GM19239 (cell line): Measurements from ENCODE around the gene GGACT.
"Not testable (repeated sequence)": the region's sequence is repeated elsewhere in the genome, so short reads cannot be mapped to it uniquely, and the experiment has no call there.

Experiments used
- DNase-seq: peaks from one replicate; pipeline ENCODE4 v3.0.0; 2011; ENCODE audit warnings: low spot score; ENCODE audit not compliant: insufficient read length
- FAIRE-seq: peaks from 2 replicates; lab custom pipeline; 2011; peaks lifted over from hg19 to GRCh38; lab: Jason Lieb, UNC

Gene GGACT

GRCh38 chr13:100533588-100534041, 55.0 kb downstream of the GGACT start:
- FAIRE-seq (no peak), DNase-seq (no peak)

- DNase-seq: no peak
- no peak for FAIRE-seq
These were observed 55.7 kb downstream of the GGACT start for GRCh38 chr13:100532836-100533435.

DNA sequence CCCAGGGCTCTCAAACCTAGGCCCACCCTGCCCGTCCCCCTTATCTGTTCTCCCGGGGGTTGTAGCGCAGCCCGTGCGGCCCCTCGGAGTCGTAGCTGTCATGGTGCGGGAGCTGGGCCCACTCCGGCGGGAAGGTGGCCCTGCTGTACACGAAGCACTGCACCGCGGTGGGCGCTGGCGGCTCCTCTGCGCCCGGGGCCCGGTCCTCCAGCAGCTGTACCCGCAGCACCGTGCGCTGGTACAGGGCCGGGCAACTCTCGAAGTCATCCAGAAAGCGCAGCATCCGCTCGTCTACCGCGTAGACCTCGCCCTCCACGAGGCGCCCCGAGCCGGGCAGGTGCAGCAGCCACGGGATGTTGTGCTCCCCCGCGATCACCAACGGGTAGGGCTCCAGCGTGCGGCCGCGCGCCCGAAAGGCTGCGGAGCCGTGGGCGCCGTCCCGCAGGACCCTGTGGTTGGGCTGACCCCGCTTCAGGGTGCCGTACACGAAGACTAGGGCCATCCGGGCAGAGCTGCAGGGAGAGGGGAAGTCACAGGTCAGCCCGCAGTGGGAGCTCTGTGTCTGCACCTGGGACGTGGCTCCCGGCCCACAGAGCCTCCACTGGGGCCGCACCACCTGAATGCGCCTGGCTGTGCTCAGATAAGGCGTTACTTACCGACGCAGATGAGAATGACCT, 56.4 kb downstream of the GGACT start:
- FAIRE-seq: no peak
- no peak for DNase-seq

GRCh38 chr13:100530671-100531213, 57.8 kb downstream of the GGACT start:
- DNase-seq: no peak
- FAIRE-seq: no peak

- DNase-seq: no peak
- FAIRE-seq: no peak
These were observed 58.8 kb downstream of the GGACT start for GRCh38 chr13:100529666-100530377.

GRCh38 chr13:100528820-100529219, 59.8 kb downstream of the GGACT start:
- DNase-seq (no peak), FAIRE-seq (no peak)

DNA sequence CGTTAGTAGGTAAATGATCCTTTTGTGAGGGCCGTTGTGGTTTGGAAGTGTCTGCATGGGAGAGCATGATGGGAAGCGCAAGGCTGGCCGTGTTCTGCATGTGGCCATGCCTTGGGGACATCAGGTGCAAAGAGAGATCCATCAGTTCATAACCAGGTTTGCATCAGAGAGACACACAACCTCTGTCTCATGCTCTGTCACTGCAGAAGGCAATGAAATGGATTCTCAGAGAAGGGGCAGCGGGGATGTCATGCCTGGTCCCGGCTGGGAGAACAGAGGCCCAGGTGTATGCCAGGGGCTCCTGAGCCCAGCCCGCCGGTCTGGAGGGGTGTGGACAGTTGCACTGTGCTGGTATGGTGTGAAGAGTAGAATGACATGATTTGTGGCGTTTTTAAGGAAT, 60.2 kb downstream of the GGACT start:
- DNase-seq: no peak
- no peak for FAIRE-seq

DNA sequence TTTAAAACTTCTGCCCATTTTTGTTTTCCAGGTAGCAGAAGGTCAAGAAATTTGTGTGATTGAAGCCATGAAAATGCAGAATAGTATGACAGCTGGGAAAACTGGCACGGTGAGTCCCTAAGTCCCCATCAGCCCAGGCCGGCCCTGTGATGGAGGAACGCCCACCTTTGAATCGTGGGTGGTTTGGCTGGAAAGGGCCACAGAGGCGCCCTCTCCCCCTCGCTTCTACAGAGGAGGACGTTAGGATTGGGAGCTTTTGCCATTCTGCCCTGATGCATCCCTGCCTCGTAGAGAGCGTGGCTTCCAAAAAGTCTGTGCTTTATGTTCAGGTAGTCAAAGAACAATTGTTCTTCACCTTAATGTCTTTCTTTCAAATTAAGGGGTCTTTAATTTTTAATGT, 60.9 kb downstream of the GGACT start:
- no peak for FAIRE-seq
- no peak for DNase-seq

DNA sequence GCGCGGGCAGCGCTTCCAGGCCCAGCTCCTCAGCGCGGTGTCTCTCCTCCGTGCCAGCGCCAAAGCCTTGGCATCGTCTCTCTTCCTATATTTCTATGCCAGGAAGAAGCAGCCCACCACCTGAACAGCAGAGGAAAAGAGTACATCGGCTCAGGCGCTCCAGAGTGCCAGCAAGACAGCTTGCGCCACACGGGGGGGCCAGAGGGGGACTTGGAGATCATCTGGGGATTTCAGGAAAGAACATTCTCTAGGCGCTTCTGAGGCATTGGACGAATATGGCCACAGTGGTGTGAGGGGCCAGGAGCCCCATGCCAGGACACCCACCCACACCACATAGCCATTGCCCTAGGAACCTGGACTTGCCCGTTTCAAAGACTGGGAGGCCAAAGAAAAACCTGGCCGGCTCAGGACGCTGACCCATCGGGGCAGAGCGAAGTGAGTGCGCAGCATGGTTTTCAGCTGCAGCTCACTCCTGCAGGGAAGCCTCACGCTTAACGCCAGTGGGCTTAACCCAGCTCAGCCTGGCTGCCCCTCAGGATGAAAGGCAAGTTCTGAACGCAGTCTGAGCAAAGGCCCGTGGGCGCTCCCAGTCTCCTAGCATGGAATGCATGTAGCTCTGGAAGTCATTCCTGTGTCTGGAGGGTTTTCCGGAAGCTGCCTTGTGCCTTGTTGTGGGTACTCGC, 62.1 kb downstream of the GGACT start:
- FAIRE-seq: no peak
- DNase-seq: no peak

DNA sequence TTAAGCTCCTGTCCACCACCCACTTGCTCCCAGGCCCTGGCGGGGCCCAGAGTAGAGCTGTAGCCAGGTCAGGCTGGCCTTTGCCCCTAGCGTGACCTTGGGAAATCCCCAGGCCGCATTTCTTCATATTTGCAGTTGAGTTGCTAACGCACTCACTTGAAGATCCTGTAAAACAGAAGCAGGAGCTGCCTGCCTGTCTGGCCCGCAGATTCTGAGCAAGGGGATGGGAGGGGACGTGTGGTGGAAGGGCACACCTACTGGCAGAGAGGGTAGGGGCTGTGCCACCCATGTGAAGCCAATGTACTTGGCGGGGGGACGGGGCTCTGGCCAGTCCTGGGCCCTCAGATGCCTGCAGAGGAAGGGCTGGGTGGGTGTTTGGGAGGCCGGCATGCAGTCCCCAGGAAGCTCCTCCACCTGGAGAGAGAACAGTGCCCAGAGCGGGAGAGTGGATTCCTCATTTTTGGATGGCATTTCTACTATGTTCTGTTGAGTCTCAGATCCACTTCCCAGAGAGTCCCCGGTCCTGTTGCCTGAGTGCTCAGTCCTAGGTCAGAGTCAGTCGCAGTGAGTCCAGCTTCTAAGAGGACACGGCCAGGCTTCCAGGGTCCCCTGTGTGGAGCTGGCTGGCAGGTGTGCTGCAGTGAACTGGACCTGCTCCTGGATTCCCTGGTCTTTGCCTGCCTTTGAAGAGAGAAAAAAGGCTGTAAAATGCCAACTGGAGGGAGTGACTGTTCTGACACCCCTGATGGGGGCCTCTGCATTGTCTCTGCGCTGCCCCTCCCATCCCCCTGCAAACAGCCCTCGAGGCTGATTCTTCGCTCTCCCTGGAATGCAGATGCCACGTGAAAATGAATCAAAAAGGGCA, 62.9 kb downstream of the GGACT start:
- FAIRE-seq (no peak), DNase-seq (no peak)

GRCh38 chr13:100524688-100525087, 63.9 kb downstream of the GGACT start:
- DNase-seq, FAIRE-seq: not testable (repeated sequence)

DNA sequence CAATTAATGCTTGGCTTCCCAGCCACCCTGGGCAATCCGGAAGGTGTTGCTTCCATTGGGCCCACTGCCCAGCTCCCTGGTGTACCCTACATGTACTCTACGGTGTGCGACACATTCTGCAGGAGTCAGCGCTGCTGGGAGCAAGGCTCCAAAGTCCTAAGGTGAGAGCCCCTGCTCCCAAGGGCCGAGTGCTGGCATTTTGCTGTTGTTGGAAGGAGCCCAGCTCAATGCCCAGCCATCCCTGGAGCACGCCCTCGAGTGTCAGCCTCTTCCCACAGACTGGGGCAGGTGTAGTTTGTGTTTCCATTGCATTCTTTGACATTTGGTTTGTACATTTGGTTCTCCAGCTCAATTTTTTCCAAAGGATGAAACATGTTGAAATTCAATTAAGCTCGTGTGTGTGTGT, 64.6 kb downstream of the GGACT start:
- DNase-seq: no peak
- no peak for FAIRE-seq

DNA sequence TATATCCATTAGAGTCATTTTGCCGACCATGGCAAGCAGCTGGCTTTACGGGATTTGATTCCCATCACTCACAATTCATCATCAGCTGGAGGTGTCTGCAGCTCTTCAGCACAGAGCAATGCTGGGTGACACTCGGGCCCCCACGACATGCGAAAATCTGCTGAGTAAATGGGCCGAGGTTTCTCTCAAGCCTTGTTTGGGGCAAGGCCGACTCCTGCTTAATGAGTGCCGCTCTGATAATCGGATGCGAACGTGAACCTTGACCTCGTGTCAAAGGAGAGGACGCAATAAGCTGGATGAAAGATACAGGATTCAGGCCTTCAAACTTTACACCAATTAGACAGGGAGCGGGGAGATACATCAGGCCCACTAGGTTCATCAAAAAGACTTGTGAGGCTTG, 65.2 kb downstream of the GGACT start:
- no peak for FAIRE-seq
- no peak for DNase-seq

- FAIRE-seq (no peak), DNase-seq (no peak)
These were observed 65.8 kb downstream of the GGACT start for GRCh38 chr13:100522618-100523309.

DNA sequence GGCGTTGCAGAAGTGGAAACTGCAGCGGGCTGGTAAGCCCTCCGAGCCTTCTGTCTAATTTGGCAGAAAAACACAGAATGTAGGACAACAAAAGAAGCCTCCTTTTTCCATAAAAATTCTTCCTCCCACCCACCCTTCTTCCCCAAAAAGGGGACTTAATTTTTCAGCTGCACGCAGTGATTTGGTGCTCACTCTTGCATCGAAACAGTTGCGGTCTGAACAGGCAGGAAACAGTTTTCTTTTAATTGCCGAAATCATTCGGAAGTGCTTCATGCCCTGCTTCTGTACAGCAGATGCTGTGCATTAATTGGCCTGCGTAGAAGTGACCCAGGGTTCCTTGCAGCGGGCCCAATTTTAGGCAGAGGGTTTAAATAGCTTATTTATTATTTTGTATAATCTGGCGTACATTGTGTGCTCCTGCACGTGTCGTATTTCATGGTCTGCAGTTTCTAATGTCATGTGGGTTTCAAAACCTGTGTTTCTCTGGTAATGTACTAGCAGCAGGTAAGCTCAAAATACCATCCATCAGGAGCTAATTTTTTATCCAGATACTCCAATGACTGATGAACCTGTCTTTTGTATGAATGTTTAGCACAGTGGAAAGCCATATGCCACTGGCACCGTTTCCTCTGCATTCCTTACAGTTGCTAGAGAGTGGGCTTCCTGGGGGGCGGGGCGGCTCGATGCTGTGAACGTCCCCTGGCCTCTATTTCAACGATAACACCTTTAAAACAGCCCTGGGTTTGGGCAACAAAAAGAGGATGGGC, 66.6 kb downstream of the GGACT start:
- DNase-seq (no peak), FAIRE-seq (no peak)

DNA sequence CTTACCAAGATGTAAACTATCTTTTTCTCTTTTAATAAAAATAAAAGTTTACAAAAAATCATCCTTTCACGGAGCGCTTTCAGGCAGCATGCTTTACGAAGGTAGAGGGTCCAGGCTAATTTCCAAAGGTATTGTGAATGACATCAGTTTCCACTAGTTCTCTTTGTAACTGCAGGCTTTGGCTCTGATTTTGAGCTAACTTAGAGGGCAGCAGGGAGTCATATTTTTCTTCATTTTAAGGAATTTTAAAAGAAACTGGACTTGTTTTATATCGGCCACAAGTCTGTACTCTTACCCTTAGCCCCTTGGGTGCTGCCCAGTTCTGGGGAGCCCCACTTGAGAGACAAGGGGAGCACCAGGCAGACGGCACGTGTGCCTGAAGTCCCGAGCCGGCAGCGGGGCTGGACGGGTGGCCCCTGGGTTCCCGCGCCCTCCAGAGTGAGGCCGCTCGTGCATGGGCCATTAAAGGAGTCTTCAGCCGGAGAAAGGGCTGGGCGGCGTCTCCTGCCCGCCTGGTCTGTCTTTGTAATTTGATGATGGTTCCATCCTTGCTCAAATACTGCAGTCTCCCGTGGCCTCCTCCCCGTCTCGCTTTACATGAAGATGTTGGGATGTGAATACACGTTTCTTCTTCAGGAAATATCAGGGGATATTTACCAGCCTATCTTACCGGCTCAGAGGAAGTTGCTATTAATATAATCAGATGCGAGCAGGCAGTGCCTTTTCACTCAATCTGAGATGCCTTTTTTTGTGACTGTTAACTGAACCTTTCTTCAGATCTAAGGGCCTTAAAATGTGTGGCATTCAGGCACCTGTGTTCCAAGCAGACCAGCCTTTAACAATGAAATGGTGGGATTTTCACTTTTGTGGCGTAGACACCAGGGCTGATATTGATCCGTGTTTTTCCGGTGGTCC, 67.4 kb downstream of the GGACT start:
- FAIRE-seq (no peak), DNase-seq (no peak)

- FAIRE-seq (no peak), DNase-seq (no peak)
These were observed 69.0 kb downstream of the GGACT start for GRCh38 chr13:100519626-100520025.
